Measurements from ENCODE around the gene MTMR2.

Gene MTMR2

DNA sequence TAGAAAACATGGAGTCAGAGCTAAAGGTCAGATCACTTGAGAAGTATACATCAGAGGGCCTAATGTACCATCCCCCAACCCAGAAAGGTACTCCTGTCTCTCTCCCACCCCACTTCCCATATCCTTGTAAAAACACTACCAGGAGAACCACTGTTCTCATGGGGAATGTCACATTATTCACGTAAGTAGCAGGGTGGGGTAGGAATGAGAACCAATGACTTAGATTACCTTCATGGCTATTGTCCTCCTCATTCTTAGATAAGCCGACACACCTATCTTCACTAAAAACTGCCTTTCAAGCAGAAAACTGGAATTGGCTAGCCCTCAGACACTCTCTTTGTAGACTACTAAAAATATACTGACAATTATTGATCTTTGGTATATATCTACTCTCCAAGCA is 70.0 kb downstream of the MTMR2 start:
- ATAC-seq = no peak
- TF ChIP-seq ISL1 (CRISPR knock-in tag; IDR thresholded peaks at IDR 0.05) (no peak), PPARA (CRISPR knock-in tag; IDR thresholded peaks at IDR 0.05; ENCODE audit: borderline replicate concordance) (no peak), SNAI2 (CRISPR knock-in tag; IDR thresholded peaks at IDR 0.05) (no peak), OSR1 (CRISPR knock-in tag; IDR thresholded peaks at IDR 0.05) (no peak)
- TF ChIP-seq, protein P1, sequence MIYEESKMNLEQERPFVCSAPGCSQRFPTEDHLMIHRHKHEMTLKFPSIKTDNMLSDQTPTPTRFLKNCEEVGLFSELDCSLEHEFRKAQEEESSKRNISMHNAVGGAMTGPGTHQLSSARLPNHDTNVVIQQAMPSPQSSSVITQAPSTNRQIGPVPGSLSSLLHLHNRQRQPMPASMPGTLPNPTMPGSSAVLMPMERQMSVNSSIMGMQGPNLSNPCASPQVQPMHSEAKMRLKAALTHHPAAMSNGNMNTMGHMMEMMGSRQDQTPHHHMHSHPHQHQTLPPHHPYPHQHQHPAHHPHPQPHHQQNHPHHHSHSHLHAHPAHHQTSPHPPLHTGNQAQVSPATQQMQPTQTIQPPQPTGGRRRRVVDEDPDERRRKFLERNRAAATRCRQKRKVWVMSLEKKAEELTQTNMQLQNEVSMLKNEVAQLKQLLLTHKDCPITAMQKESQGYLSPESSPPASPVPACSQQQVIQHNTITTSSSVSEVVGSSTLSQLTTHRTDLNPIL (CRISPR knock-in tag; IDR thresholded peaks at IDR 0.05; ENCODE audit: low read depth) = no peak

DNA sequence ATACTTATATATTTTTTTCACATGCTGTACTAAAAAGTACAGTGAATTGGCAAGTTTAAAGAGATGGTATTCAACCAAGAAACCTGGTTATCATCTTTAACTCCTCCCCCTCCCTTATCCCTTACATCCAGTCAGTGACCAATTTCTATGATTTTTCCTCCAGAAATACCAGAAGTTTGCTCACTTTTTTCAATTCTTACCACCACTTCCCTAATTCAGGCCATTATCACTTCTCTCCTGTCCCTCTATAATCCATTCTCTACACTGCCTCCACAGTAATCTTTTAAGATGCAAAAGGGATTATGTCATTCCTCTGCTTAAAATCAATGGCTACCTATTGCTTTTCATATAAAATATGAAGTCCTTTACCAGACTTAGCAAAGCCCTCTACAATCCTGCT is 70.8 kb downstream of the MTMR2 start:
- ATAC-seq = no peak

DNA sequence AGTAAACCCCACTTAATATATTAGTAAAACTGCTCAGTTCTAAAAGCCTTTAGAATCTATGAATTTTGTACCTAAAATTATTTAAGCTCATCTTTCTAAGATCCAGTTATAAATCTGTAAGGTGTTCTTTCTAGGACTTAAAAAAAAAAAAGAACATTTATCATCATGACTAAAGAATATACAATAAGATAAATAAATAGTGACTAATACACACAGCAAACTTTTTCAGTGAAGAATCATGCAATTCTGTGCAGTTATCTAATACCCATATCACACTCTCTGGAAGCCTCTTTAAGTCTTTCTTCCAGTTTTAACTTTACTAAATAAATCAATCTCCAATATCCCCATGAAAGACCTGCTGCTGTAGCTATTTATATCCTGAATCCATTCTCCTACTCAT is 73.8 kb downstream of the MTMR2 start:
- no peak for ATAC-seq
- TF ChIP-seq ZNF8 (CRISPR knock-in tag; IDR thresholded peaks at IDR 0.05) = no peak
- no peak for TF ChIP-seq ARNTL (CRISPR knock-in tag; IDR thresholded peaks at IDR 0.05; ENCODE audit: borderline replicate concordance, low read depth)
- TF ChIP-seq ZFP30 (CRISPR knock-in tag; IDR thresholded peaks at IDR 0.05) = no peak
- no peak for TF ChIP-seq TCF4 (CRISPR knock-in tag; IDR thresholded peaks at IDR 0.05; ENCODE audit: borderline replicate concordance)
- no peak for TF ChIP-seq BACH2 (CRISPR knock-in tag; IDR thresholded peaks at IDR 0.05; ENCODE audit: borderline replicate concordance)
- no peak for TF ChIP-seq ESRRG (CRISPR knock-in tag; IDR thresholded peaks at IDR 0.05)
- TF ChIP-seq, protein P2, sequence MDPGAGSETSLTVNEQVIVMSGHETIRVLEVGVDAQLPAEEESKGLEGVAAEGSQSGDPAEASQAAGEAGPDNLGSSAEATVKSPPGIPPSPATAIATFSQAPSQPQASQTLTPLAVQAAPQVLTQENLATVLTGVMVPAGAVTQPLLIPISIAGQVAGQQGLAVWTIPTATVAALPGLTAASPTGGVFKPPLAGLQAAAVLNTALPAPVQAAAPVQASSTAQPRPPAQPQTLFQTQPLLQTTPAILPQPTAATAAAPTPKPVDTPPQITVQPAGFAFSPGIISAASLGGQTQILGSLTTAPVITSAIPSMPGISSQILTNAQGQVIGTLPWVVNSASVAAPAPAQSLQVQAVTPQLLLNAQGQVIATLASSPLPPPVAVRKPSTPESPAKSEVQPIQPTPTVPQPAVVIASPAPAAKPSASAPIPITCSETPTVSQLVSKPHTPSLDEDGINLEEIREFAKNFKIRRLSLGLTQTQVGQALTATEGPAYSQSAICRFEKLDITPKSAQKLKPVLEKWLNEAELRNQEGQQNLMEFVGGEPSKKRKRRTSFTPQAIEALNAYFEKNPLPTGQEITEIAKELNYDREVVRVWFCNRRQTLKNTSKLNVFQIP (CRISPR knock-in tag; IDR thresholded peaks at IDR 0.05; ENCODE audit: borderline replicate concordance, low read depth) = no peak
- TF ChIP-seq, protein P1 (CRISPR knock-in tag; IDR thresholded peaks at IDR 0.05; ENCODE audit: low read depth) = no peak
- TF ChIP-seq PPARA (CRISPR knock-in tag; IDR thresholded peaks at IDR 0.05; ENCODE audit: borderline replicate concordance) = no peak
- TF ChIP-seq, protein P3, sequence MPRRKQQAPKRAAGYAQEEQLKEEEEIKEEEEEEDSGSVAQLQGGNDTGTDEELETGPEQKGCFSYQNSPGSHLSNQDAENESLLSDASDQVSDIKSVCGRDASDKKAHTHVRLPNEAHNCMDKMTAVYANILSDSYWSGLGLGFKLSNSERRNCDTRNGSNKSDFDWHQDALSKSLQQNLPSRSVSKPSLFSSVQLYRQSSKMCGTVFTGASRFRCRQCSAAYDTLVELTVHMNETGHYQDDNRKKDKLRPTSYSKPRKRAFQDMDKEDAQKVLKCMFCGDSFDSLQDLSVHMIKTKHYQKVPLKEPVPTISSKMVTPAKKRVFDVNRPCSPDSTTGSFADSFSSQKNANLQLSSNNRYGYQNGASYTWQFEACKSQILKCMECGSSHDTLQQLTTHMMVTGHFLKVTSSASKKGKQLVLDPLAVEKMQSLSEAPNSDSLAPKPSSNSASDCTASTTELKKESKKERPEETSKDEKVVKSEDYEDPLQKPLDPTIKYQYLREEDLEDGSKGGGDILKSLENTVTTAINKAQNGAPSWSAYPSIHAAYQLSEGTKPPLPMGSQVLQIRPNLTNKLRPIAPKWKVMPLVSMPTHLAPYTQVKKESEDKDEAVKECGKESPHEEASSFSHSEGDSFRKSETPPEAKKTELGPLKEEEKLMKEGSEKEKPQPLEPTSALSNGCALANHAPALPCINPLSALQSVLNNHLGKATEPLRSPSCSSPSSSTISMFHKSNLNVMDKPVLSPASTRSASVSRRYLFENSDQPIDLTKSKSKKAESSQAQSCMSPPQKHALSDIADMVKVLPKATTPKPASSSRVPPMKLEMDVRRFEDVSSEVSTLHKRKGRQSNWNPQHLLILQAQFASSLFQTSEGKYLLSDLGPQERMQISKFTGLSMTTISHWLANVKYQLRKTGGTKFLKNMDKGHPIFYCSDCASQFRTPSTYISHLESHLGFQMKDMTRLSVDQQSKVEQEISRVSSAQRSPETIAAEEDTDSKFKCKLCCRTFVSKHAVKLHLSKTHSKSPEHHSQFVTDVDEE (CRISPR knock-in tag; IDR thresholded peaks at IDR 0.05) = no peak

More for the DNA sequence above, 70.8 kb downstream of the MTMR2 start:
- no peak for TF ChIP-seq ZC3H10 (CRISPR knock-in tag; IDR thresholded peaks at IDR 0.05)
- TF ChIP-seq, protein P4, sequence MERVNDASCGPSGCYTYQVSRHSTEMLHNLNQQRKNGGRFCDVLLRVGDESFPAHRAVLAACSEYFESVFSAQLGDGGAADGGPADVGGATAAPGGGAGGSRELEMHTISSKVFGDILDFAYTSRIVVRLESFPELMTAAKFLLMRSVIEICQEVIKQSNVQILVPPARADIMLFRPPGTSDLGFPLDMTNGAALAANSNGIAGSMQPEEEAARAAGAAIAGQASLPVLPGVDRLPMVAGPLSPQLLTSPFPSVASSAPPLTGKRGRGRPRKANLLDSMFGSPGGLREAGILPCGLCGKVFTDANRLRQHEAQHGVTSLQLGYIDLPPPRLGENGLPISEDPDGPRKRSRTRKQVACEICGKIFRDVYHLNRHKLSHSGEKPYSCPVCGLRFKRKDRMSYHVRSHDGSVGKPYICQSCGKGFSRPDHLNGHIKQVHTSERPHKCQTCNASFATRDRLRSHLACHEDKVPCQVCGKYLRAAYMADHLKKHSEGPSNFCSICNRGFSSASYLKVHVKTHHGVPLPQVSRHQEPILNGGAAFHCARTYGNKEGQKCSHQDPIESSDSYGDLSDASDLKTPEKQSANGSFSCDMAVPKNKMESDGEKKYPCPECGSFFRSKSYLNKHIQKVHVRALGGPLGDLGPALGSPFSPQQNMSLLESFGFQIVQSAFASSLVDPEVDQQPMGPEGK (CRISPR knock-in tag; IDR thresholded peaks at IDR 0.05; ENCODE audit: borderline replicate concordance) = no peak
- TF ChIP-seq ZNF565 (CRISPR knock-in tag; conservative IDR thresholded peaks at IDR 0.05; ENCODE audit: low read depth) = no peak
- TF ChIP-seq ZNF70 (CRISPR knock-in tag; IDR thresholded peaks at IDR 0.05) = no peak
- TF ChIP-seq, protein P3 (CRISPR knock-in tag; IDR thresholded peaks at IDR 0.05) = no peak
- TF ChIP-seq ZNF8 (CRISPR knock-in tag; IDR thresholded peaks at IDR 0.05) = no peak
- no peak for TF ChIP-seq ISL1 (CRISPR knock-in tag; IDR thresholded peaks at IDR 0.05)
- TF ChIP-seq BACH2 (CRISPR knock-in tag; IDR thresholded peaks at IDR 0.05; ENCODE audit: borderline replicate concordance) = no peak
- TF ChIP-seq ARNTL (CRISPR knock-in tag; IDR thresholded peaks at IDR 0.05; ENCODE audit: borderline replicate concordance, low read depth) = no peak
- TF ChIP-seq TCF4 (CRISPR knock-in tag; IDR thresholded peaks at IDR 0.05; ENCODE audit: borderline replicate concordance) = no peak
- TF ChIP-seq GLIS3 (CRISPR knock-in tag; IDR thresholded peaks at IDR 0.05) = no peak
- TF ChIP-seq, protein P5, sequence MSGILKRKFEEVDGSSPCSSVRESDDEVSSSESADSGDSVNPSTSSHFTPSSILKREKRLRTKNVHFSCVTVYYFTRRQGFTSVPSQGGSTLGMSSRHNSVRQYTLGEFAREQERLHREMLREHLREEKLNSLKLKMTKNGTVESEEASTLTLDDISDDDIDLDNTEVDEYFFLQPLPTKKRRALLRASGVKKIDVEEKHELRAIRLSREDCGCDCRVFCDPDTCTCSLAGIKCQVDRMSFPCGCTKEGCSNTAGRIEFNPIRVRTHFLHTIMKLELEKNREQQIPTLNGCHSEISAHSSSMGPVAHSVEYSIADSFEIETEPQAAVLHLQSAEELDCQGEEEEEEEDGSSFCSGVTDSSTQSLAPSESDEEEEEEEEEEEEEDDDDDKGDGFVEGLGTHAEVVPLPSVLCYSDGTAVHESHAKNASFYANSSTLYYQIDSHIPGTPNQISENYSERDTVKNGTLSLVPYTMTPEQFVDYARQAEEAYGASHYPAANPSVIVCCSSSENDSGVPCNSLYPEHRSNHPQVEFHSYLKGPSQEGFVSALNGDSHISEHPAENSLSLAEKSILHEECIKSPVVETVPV (CRISPR knock-in tag; IDR thresholded peaks at IDR 0.05) = no peak
- TF ChIP-seq PPARA (CRISPR knock-in tag; IDR thresholded peaks at IDR 0.05; ENCODE audit: borderline replicate concordance) = no peak
- TF ChIP-seq, protein P2 (CRISPR knock-in tag; IDR thresholded peaks at IDR 0.05; ENCODE audit: borderline replicate concordance, low read depth) = no peak
